Activated gamma-delta T cell treated with anti-CD3 and anti-CD28 coated beads, Interleukin-2, amount 50 U/mL, for 16 hours (primary cell): Measurements from ENCODE around the gene MBOAT1.

Experiments
- DNase-seq: peaks from one replicate; pipeline ENCODE4 v3.0.0-alpha.2; 2020; ENCODE audit warnings: low read depth

MBOAT1 gene

GRCh38 chr6:20137240-20137639, 75.0 kb downstream of the MBOAT1 start:
- DNase-seq, result no peak

GRCh38 chr6:20135677-20136268, 76.5 kb downstream of the MBOAT1 start:
- DNase-seq, result no peak

- DNase-seq, result no peak
These were observed 77.7 kb downstream of the MBOAT1 start for GRCh38 chr6:20134613-20135012.

- DNase-seq, result no peak
These were observed 82.8 kb downstream of the MBOAT1 start for GRCh38 chr6:20129290-20130088.

- DNase-seq, result no peak
These were observed 84.3 kb downstream of the MBOAT1 start for GRCh38 chr6:20128018-20128417.

GRCh38 chr6:20126789-20127653, 85.2 kb downstream of the MBOAT1 start:
- peak; percentile 37 for DNase-seq

GRCh38 chr6:20126102-20126752, 86.0 kb downstream of the MBOAT1 start:
- DNase-seq, result no peak

- DNase-seq, result no peak
These were observed 87.7 kb downstream of the MBOAT1 start for GRCh38 chr6:20124545-20124944.

GRCh38 chr6:20119485-20119884, 92.8 kb downstream of the MBOAT1 start:
- DNase-seq, result no peak

GRCh38 chr6:20118892-20119291, 93.4 kb downstream of the MBOAT1 start:
- no peak for DNase-seq

GRCh38 chr6:20117474-20117873, 94.8 kb downstream of the MBOAT1 start:
- DNase-seq, result no peak

GRCh38 chr6:20116792-20117191, 95.5 kb downstream of the MBOAT1 start:
- DNase-seq, result no peak

- no peak for DNase-seq
These were observed 96.9 kb downstream of the MBOAT1 start for GRCh38 chr6:20115246-20115980.

GRCh38 chr6:20113649-20114224, 98.5 kb downstream of the MBOAT1 start:
- DNase-seq, result no peak

- no peak for DNase-seq
These were observed 99.4 kb downstream of the MBOAT1 start for GRCh38 chr6:20112841-20113240.

GRCh38 chr6:20112241-20112640, 100.0 kb downstream of the MBOAT1 start:
- no peak for DNase-seq

- DNase-seq, result no peak
These were observed 101.8 kb downstream of the MBOAT1 start for GRCh38 chr6:20110478-20110877.

GRCh38 chr6:20109526-20109925, 102.7 kb downstream of the MBOAT1 start:
- no peak for DNase-seq

- DNase-seq, result no peak
These were observed 106.4 kb downstream of the MBOAT1 start for GRCh38 chr6:20105838-20106237.

GRCh38 chr6:20104696-20105095, 107.6 kb downstream of the MBOAT1 start:
- no peak for DNase-seq

GRCh38 chr6:20102397-20103073, 109.7 kb downstream of the MBOAT1 start:
- no peak for DNase-seq
